22Rv1 (cell line): ENCODE results near the gene PROCA1.
"Not testable (repeated sequence)": the region's sequence is repeated elsewhere in the genome, so short reads cannot be mapped to it uniquely, and the experiment has no call there.

ENCODE experiments used
- H3K27ac ChIP-seq: fragments of 450-650 bp; 2 replicates; pipeline ENCODE4 v1.5.1; 2017
- ZFX ChIP-seq: fragments of 450-650 bp; IDR thresholded peaks from 2 replicates; pipeline ENCODE4 v1.6.1; 2017; ENCODE audit warnings: antibody characterized with exemption, borderline replicate concordance
- TF ChIP-seq, protein P1 (sequence below): fragments of 450-650 bp; IDR thresholded peaks from 2 replicates; pipeline ENCODE4 v1.5.1; 2017; ENCODE audit warnings: mild to moderate bottlenecking

Gene PROCA1

DNA sequence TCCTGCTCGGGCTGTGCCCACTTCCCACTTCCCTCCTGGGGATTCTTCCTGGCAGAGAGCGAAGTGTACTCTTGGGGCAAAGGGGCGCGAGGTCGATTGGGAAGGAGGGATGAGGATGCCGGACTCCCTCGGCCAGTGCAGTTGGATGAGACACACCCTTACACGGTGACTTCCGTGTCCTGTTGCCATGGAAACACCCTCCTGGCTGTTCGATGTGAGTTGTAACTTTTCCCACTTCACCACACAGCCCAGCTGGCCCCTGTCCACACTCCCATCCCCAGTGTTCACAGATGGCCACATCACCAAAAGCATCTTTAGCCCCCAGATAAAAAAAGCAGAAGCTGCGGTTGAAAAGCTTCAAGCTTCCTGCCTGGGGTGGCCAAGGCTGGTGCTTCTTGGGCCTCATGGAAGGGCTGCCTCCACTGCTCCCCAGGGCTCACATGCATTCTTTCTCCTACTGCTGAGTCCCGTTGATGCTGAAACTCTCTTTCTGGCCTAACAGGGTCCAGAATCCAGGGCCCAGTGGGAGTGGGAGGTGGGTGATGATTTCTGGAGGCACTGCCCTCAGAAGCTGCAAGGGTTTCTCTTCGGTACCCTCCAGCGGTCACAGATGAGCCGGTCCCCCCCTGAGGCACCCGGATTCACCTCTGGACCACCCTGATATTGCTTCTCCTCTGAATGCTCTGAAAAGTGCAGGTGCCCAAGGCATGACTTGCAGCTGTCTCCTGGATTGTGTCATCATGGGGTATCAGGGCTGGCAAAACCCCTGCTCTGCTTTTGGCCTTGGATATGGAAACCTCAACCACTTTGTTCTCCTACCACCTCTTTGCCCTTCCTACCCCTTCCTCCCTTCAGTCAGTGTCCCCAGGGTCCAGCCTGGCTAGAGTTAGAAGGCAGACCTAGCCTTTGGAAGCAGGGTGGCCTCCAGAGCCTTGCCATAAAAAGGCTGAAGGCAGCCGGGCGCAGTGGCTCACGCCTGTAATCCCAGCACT is 30.0 kb upstream of the PROCA1 start:
- TF ChIP-seq, protein P1, sequence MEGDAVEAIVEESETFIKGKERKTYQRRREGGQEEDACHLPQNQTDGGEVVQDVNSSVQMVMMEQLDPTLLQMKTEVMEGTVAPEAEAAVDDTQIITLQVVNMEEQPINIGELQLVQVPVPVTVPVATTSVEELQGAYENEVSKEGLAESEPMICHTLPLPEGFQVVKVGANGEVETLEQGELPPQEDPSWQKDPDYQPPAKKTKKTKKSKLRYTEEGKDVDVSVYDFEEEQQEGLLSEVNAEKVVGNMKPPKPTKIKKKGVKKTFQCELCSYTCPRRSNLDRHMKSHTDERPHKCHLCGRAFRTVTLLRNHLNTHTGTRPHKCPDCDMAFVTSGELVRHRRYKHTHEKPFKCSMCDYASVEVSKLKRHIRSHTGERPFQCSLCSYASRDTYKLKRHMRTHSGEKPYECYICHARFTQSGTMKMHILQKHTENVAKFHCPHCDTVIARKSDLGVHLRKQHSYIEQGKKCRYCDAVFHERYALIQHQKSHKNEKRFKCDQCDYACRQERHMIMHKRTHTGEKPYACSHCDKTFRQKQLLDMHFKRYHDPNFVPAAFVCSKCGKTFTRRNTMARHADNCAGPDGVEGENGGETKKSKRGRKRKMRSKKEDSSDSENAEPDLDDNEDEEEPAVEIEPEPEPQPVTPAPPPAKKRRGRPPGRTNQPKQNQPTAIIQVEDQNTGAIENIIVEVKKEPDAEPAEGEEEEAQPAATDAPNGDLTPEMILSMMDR = no peak
- TF ChIP-seq ZFX = no peak
- H3K27ac ChIP-seq = no peak overlapping the region

DNA sequence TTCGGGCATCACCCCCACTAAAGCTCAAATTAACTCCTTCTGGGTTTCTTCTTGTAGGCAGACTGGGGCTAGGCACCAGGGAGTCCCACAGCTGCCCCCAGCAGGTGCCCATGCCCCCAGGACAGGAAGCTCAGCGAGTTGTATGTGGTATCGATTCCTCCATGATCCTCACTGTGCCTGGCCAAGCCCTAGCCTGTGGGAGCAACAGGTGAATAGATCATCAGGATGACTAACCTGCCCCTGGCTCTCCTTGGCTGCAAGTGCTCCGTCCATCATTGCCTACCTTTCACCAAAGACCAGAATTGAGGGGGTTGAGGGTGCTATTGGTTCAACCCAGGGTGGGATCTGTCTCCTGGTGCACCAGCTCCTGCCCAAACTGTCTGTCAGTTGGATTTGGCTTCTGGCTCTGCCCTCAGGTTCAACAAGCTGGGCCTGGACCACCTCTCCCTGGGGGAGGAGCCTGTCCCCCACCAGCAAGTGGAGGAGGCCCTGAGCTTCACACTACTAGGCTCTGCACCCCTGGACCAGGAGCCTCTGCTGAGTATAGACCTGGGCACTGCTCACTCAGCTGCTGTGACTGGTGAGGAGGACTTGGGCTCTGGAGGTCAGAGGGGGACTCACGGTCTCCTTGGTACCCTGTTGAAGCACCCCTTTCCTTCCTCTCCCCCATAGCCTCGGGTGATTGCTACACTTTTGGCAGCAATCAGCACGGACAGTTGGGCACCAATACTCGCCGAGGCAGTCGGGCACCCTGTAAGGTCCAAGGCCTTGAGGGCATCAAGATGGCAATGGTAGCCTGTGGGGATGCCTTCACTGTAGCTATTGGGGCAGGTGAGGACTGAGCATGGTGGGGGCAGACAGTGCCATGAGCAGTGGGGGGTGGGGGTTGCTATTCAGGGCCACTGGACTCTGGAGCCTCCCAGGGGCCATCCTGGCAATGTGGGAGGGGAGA is 29.0 kb upstream of the PROCA1 start:
- TF ChIP-seq ZFX = no peak
- TF ChIP-seq, protein P1 = no peak
- no peak overlapping the region for H3K27ac ChIP-seq

DNA sequence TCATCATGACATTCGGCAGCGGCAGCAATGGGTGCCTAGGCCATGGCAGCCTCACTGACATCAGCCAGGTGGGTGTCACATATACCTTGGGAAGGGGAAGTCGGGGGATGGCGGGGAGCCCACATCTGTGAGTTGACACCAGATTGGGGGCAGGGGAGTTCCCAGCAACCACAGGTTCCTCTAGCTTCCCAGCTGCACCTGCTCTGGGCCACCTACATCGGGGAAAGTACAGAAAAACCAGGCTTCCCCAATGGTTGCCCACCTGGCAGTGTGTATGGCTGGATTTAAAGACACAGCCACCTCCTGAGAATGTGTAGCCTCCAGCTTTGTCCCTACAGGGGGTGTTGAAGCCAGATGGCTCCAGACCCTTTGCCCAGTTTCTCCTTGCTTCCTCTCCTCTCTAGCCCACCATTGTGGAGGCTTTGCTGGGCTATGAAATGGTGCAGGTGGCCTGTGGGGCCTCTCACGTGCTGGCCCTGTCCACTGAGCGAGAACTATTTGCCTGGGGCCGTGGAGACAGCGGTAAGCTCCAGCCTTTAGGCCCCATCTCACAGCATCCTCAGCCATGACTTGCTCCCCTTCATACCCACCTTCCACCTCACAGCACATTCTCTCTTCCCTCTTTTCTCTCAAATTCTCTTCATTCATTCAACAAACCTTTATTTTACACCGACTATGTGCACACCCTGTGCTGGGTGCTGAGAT is 27.1 kb upstream of the PROCA1 start:
- TF ChIP-seq ZFX = no peak
- TF ChIP-seq, protein P1 = no peak
- no peak overlapping the region for H3K27ac ChIP-seq

DNA sequence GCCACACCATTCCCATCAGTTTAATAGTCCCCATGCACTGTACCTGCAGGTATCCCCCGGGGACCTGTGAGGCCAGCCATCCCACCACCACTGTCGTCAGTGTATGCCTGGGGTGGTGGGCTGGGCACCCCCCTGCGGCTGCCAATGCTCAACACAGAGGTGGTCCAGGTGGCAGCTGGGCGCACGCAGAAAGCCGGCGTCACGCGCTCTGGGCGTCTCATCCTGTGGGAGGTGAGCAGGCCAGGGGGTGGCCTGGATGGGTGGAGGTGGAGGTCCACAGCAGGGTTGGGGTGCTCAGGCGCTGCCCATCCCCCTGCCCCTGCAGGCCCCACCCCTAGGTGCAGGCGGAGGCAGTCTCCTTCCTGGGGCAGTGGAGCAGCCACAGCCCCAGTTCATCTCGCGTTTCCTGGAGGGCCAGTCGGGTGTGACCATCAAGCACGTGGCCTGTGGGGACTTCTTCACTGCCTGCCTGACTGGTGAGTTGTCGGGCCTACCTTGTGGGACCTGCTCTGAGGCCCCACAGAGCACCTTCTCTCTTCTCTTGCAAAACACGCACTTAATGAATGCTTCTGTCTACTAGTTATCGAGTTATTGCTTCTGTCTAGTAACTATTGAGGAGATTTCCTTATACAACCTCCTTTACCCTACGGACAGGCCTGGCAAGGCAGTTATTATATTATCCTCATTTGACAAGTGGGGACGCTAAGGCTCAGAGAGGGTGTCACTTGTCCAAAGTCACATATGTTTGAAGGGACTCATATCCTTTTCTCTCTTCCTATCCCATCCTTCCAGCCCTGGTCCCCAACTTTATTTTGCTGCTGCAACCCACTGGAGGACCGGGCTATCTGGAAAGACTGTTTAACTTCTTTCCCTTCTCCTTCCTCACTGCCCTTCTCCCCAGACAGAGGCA is 26.3 kb upstream of the PROCA1 start:
- H3K27ac ChIP-seq = no peak overlapping the region
- TF ChIP-seq, protein P1 = no peak
- TF ChIP-seq ZFX = no peak

DNA sequence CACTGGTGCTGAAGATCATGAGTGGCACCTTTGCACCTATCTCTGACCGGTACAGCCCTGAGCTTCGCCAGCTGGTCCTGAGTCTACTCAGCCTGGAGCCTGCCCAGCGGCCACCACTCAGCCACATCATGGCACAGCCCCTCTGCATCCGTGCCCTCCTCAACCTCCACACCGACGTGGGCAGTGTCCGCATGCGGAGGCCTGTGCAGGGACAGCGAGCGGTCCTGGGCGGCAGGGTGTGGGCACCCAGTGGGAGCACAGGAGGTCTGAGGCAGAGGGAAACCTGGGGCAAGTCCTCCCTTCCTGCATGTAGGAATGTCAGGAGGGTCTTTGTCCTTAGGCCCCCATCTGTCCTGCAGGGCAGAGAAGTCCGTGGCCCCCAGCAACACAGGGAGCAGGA is 25.6 kb upstream of the PROCA1 start:
- H3K27ac ChIP-seq = no peak overlapping the region
- TF ChIP-seq, protein P1 = no peak
- TF ChIP-seq ZFX = no peak

DNA sequence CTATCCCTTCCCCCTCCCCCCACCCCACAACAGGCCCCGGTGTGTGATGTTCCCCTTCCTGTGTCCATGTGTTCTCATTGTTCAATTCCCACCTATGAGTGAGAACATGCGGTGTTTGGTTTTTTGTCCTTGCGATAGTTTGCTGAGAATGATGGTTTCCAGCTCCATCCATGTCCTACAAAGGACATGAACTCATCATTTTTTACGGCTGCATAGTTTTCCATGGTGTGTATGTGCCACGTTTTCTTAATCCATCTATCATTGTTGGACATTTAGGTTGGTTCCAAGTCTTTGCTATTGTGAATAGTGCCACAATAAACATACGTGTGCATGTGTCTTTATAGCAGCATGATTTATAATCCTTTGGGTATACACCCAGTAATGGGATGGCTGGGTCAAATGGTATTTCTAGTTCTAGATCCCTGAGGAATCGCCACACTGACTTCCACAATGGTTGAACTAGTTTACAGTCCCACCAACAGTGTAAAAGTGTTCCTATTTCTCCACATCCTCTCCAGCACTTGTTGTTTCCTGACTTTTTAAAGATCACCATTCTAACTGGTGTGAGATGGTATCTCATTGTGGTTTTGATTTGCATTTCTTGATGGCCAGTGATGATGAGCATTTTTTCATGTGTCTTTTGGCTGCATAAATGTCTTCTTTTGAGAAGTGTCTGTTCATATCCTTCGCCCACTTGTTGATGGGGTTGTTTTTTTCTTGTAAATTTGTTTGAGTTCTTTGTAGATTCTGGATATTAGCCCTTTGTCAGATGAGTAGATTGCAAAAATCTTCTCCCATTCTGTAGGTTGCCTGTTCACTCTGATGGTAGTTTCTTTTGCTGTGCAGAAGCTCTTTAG is 24.5 kb upstream of the PROCA1 start:
- H3K27ac ChIP-seq = not testable (repeated sequence)
